Heart right ventricle (tissue), 16 donors: ENCODE results near the gene PLEKHN1. TPM values are rescaled to one million over a fixed set of nuclear protein-coding genes. Genes with fewer than 3 reads are reported as not detected.

ENCODE experiments used
- ATAC-seq, 8 donors: fragments of 200-7000 bp; cut with Tn5 transposase; one replicate each; pipeline ENCODE4 v1.9.1; 2020; ENCODE audit warnings: mild to moderate bottlenecking in 8 of 8, moderate library complexity in 8 of 8, moderate number of reproducible peaks in 1 of 8
- DNase-seq, 2 donors: peaks; one replicate each; pipeline ENCODE4 v3.0.0-alpha.2; 2020
- H3K27ac ChIP-seq, 10 donors: fragments of 200-600 bp; sonication (generic) in 2 of 10; one replicate each; pipeline versions ENCODE4 v1.5.0 to v1.8.0; 2020 to 2022; ENCODE audit warnings: mild to moderate bottlenecking in 3 of 10
- H3K27me3 ChIP-seq, 7 donors: fragments of 200-600 bp; one replicate each; pipeline ENCODE4 v1.8.0; 2021 to 2022; ENCODE audit warnings: mild to moderate bottlenecking in 2 of 7
- H3K36me3 ChIP-seq, 9 donors: fragments of 200-600 bp; sonication (generic) in 1 of 9; one replicate each; pipeline versions ENCODE4 v1.5.0 to v1.8.0; 2020 to 2022; ENCODE audit warnings: mild to moderate bottlenecking in 2 of 9
- H3K4me1 ChIP-seq, 9 donors: fragments of 200-600 bp; sonication (generic) in 1 of 9; one replicate each; pipeline versions ENCODE4 v1.5.0 to v1.8.0; 2020 to 2022; ENCODE audit warnings: mild to moderate bottlenecking in 4 of 9
- H3K4me3 ChIP-seq, 10 donors: fragments of 200-600 bp; sonication (generic) in 2 of 10; one replicate each; pipeline versions ENCODE4 v1.5.0 to v1.8.0; 2020 to 2022; ENCODE audit warnings: mild to moderate bottlenecking in 7 of 10, moderate library complexity in 2 of 10
- H3K9me3 ChIP-seq, 11 donors: fragments of 200-600 bp in 10 of 11; sonication (generic) in 2 of 11; one replicate each; pipeline versions ENCODE4 v1.5.0 to v1.8.0; 2013 to 2022; ENCODE audit warnings: mild to moderate bottlenecking in 2 of 11, control low read depth in 1 of 11, moderate library complexity in 1 of 11
- CTCF ChIP-seq, 9 donors: fragments of 200-600 bp; sonication (generic) in 2 of 9; IDR thresholded peaks; one replicate each; pipeline versions ENCODE4 v1.5.0 to v1.8.0; 2021 to 2022; ENCODE audit warnings: antibody characterized with exemption in 9 of 9, mild to moderate bottlenecking in 5 of 9, moderate library complexity in 1 of 9
- WGBS, 2 donors: extraction: QIAGEN DNeasy Blood & Tissue Kit; methylation state at CpG; one replicate each; pipeline ENCODE4 v1.1.7; 2013; ENCODE audit warnings: inconsistent platforms in 1 of 2; 5-methylcytosine and 5-hydroxymethylcytosine counted together
- intact Hi-C, 10 donors: fragments of 100-400 bp; cut with DNase I; formaldehyde crosslinking; loops; one replicate each; pipeline versions ENCODE4 v1.11.1 to v1.14.2; 2022
- polyA plus RNA-seq, 2 donors: library from polyadenylated mRNA; stranded (reverse); fragments of 200-250 nt; gene quantifications; one replicate each; pipeline ENCODE4 v1.2.3, GENCODE V29; 2013
- total RNA-seq, 10 donors: library from RNA; stranded (reverse); fragmentation: NEBNext Ultra II Directional in 3 of 10; extraction: Animal tissue kit (Norgen Biotek cat#: 25700) in 3 of 10; gene quantifications; one replicate each; pipeline versions ENCODE4 v1.2.1 to v1.2.4, GENCODE V29; 2021 to 2023
- donor health status: Arrhythmogenic right ventricular cardiomyopathy.
- donor health status: ischemic (EF 13 %, LVEDD 7.1; RV severe dilation, severe dysfunction).
- donor health status: healthy with polysubstance abuse.
- donor health status: DM: no; HTN: yes; CAD: no.
- donor health status: DM: no; HTN: no; CAD: no.
- donor health status: ischemic (EF 25% LVEDD 6.9; RV normal size, moderate dysfunction).
- donor health status: ischemic (EF 25% LVEDD 5.7; RV mildly dilated, moderate dysfunction).
- donor health status: healthy.
- donor health status: DM: yes; HTN: yes; CAD: no.
- donor health status: Ischemic cardiomyopathy.
- donor health status: ischemic (EF 35%, LVEDD 5.7; RV mildly dilated, moderate dysfunction).
- donor health status: nonischemic (EF 11% LVEDD 7.7; RV severe dilation, severe dysfunction).
- donor health status: DM: yes; HTN: yes; CAD: no.
- donor health status: PGD.
- donor health status: ischemic (EF 29% LVEDD 5.4; RV normal size, mild dysfunction).
- donor health status: nonischemic (EF 23%, LVEDD 6.1; RV moderate dilation, normal function).

PLEKHN1 gene
- total and polyA plus RNA-seq, 12 donors, result 0.13 to 0.37 (median 0.29) TPM; not detected in 8

- peak; percentile 70 to 85 for DNase-seq
- Histone ChIP-seq H3K9me3 (no peaks in the 10 kb centered on the region), H3K27me3 (peaks cover 0 to 4% (median 0%) of the 10 kb centered on the region in 7 donors), H3K4me1 (peaks cover 12 to 33% (median 23%) of the 10 kb centered on the region in 9 donors), H3K36me3 (peaks cover 0 to 27% (median 9%) of the 10 kb centered on the region in 9 donors), H3K27ac (peak within 1 kb of the TSS in 3 of 10 donors; percentile 10 to 86 (median 69)), H3K4me3 (peak within 1 kb of the TSS; percentile 50 to 100 (median 96))
- WGBS, 2 donors, result 0 to 1% methylated on average over 66 to 105 of the region's 109 CpGs
- ATAC-seq, result peak in 7 of 8 donors; percentile 10 to 60 (median 41)
- intact Hi-C loops, result loop anchor here in 1 of 10 donors (5.0 kb wide), 1 partner anchor 53 kb away; no protein-coding TSS in a partner anchor
- TF ChIP-seq CTCF (IDR thresholded peaks at IDR 0.05), result no peak
Measured at GRCh38 chr1:960363-961131, 5.7 kb upstream of the PLEKHN1 start, which contains the start of gene KLHL17. KLHL17 (plus strand) TSS chr1:960584; CDS start chr1:960694, 110 bp downstream.

GRCh38 chr1:961132-961669 lies 5.1 kb upstream of the PLEKHN1 start:
- peaks cover 12 to 36% (median 27%) of the 10 kb centered on the region in 9 donors for H3K4me1 ChIP-seq
- intact Hi-C loops, result loop anchor here in 1 of 10 donors (5.0 kb wide), 1 partner anchor 54 kb away; no protein-coding TSS in a partner anchor
- H3K9me3 ChIP-seq, result no peaks in the 10 kb centered on the region
- no peak for TF ChIP-seq CTCF (IDR thresholded peaks at IDR 0.05)
- peak overlapping the region in 2 of 10 donors; percentile 10 to 62 for H3K27ac ChIP-seq
- ATAC-seq, result no peak
- peaks cover 0 to 20% (median 7%) of the 10 kb centered on the region in 9 donors for H3K36me3 ChIP-seq
- no peak for DNase-seq
- H3K27me3 ChIP-seq, result peaks cover 0 to 4% (median 0%) of the 10 kb centered on the region in 7 donors
- peak overlapping the region; percentile 50 to 100 (median 94) for H3K4me3 ChIP-seq
- 33 to 41% methylated on average over 39 to 56 of the region's 56 CpGs for WGBS, 2 donors

GRCh38 chr1:962381-963300 lies 3.6 kb upstream of the PLEKHN1 start:
- WGBS, 2 donors, result 95% methylated on average over 57 of the region's 57 CpGs
- Histone ChIP-seq H3K27ac (no peak overlapping the region), H3K27me3 (peaks cover 0 to 12% (median under 1%) of the 10 kb centered on the region in 7 donors), H3K36me3 (peaks cover 0 to 12% (median 0%) of the 10 kb centered on the region in 9 donors), H3K9me3 (no peaks in the 10 kb centered on the region), H3K4me3 (no peak overlapping the region), H3K4me1 (peaks cover 11 to 40% (median 32%) of the 10 kb centered on the region in 9 donors)
- intact Hi-C loops, result loop anchor here in 1 of 10 donors (5.0 kb wide), 1 partner anchor 55 kb away; no protein-coding TSS in a partner anchor
- ATAC-seq (no peak), DNase-seq (no peak)
- no peak for TF ChIP-seq CTCF (IDR thresholded peaks at IDR 0.05)
